ENCODE measurements around the gene TTC39B.

The TTC39B gene

GRCh38 chr9:15146268-15146700, 160.7 kb downstream of the TTC39B start:
- Histone ChIP-seq H3K9me3 (ENCODE audit: control insufficient read depth, insufficient read depth, low read length) (no peaks in the 10 kb centered on the region), H3K9ac (ENCODE audit: low read depth, low read length) (no peak overlapping the region)

GRCh38 chr9:15144622-15145061, 162.4 kb downstream of the TTC39B start:
- Histone ChIP-seq H3K4me1 (ENCODE audit: insufficient read depth, low read length) (0 out of 2 replicates have a peak, but pooled peaks cover 5% of the 10 kb centered on the region), H3K36me3 (ENCODE audit: insufficient read depth, low read length) (no peaks in the 10 kb centered on the region), H3K9me3 (ENCODE audit: control insufficient read depth, insufficient read depth, low read length) (no peaks in the 10 kb centered on the region), H3K9ac (ENCODE audit: low read depth, low read length) (no peak overlapping the region)

More at GRCh38 chr9:15146268-15146700, 160.7 kb downstream of the TTC39B start:
- 0 out of 2 replicates have a peak, but pooled peaks cover 5% of the 10 kb centered on the region for H3K4me1 ChIP-seq (ENCODE audit: insufficient read depth, low read length)
- no peaks in the 10 kb centered on the region for H3K36me3 ChIP-seq (ENCODE audit: insufficient read depth, low read length)

GRCh38 chr9:15142878-15143534, 164.0 kb downstream of the TTC39B start:
- 0 out of 2 replicates have a peak, but pooled peaks cover 6% of the 10 kb centered on the region for H3K4me1 ChIP-seq (ENCODE audit: insufficient read depth, low read length)
- no peaks in the 10 kb centered on the region for H3K36me3 ChIP-seq (ENCODE audit: insufficient read depth, low read length)
- no peak overlapping the region for H3K9ac ChIP-seq (ENCODE audit: low read depth, low read length)
- H3K9me3 ChIP-seq (ENCODE audit: control insufficient read depth, insufficient read depth, low read length), result no peaks in the 10 kb centered on the region

- Histone ChIP-seq H3K36me3 (ENCODE audit: insufficient read depth, low read length) (no peaks in the 10 kb centered on the region), H3K9ac (ENCODE audit: low read depth, low read length) (no peak overlapping the region), H3K9me3 (ENCODE audit: control insufficient read depth, insufficient read depth, low read length) (no peaks in the 10 kb centered on the region), H3K4me1 (ENCODE audit: insufficient read depth, low read length) (0 out of 2 replicates have a peak, but pooled peaks cover 6% of the 10 kb centered on the region)
Measured at GRCh38 chr9:15140051-15140450, 167.0 kb downstream of the TTC39B start.

- H3K9ac ChIP-seq (ENCODE audit: low read depth, low read length), result no peak overlapping the region
Measured at GRCh38 chr9:15139469-15139868, 167.5 kb downstream of the TTC39B start.

GRCh38 chr9:15138357-15138686, 168.7 kb downstream of the TTC39B start:
- 0 out of 2 replicates have a peak, but pooled peaks cover 6% of the 10 kb centered on the region for H3K4me1 ChIP-seq (ENCODE audit: insufficient read depth, low read length)
- no peaks in the 10 kb centered on the region for H3K9me3 ChIP-seq (ENCODE audit: control insufficient read depth, insufficient read depth, low read length)
- no peaks in the 10 kb centered on the region for H3K36me3 ChIP-seq (ENCODE audit: insufficient read depth, low read length)
- no peak overlapping the region for H3K9ac ChIP-seq (ENCODE audit: low read depth, low read length)

More at GRCh38 chr9:15139469-15139868, 167.5 kb downstream of the TTC39B start:
- H3K4me1 ChIP-seq (ENCODE audit: insufficient read depth, low read length), result 0 out of 2 replicates have a peak, but pooled peaks cover 6% of the 10 kb centered on the region
- H3K9me3 ChIP-seq (ENCODE audit: control insufficient read depth, insufficient read depth, low read length), result no peaks in the 10 kb centered on the region
- H3K36me3 ChIP-seq (ENCODE audit: insufficient read depth, low read length), result no peaks in the 10 kb centered on the region

GRCh38 chr9:15137658-15138356, 169.2 kb downstream of the TTC39B start:
- no peak overlapping the region for H3K9ac ChIP-seq (ENCODE audit: low read depth, low read length)
- H3K4me1 ChIP-seq (ENCODE audit: insufficient read depth, low read length), result 0 out of 2 replicates have a peak, but pooled peaks cover 6% of the 10 kb centered on the region
- no peaks in the 10 kb centered on the region for H3K9me3 ChIP-seq (ENCODE audit: control insufficient read depth, insufficient read depth, low read length)
- H3K36me3 ChIP-seq (ENCODE audit: insufficient read depth, low read length), result no peaks in the 10 kb centered on the region

GRCh38 chr9:15137089-15137488, 169.9 kb downstream of the TTC39B start:
- Histone ChIP-seq H3K9ac (ENCODE audit: low read depth, low read length) (no peak overlapping the region), H3K9me3 (ENCODE audit: control insufficient read depth, insufficient read depth, low read length) (no peaks in the 10 kb centered on the region), H3K36me3 (ENCODE audit: insufficient read depth, low read length) (no peaks in the 10 kb centered on the region), H3K4me1 (ENCODE audit: insufficient read depth, low read length) (0 out of 2 replicates have a peak, but pooled peaks cover 6% of the 10 kb centered on the region)

GRCh38 chr9:15136646-15137045, 170.4 kb downstream of the TTC39B start:
- no peak overlapping the region for H3K9ac ChIP-seq (ENCODE audit: low read depth, low read length)
- no peaks in the 10 kb centered on the region for H3K36me3 ChIP-seq (ENCODE audit: insufficient read depth, low read length)
- H3K9me3 ChIP-seq (ENCODE audit: control insufficient read depth, insufficient read depth, low read length), result no peaks in the 10 kb centered on the region
- 0 out of 2 replicates have a peak, but pooled peaks cover 6% of the 10 kb centered on the region for H3K4me1 ChIP-seq (ENCODE audit: insufficient read depth, low read length)

- H3K9me3 ChIP-seq (ENCODE audit: control insufficient read depth, insufficient read depth, low read length), result no peaks in the 10 kb centered on the region
- H3K4me1 ChIP-seq (ENCODE audit: insufficient read depth, low read length), result 0 out of 2 replicates have a peak, but pooled peaks cover 6% of the 10 kb centered on the region
- H3K9ac ChIP-seq (ENCODE audit: low read depth, low read length), result peak overlapping the region; percentile 4; the same call in 1 of the 2 replicates
- no peaks in the 10 kb centered on the region for H3K36me3 ChIP-seq (ENCODE audit: insufficient read depth, low read length)
Measured at GRCh38 chr9:15135164-15135792, 171.7 kb downstream of the TTC39B start.

GRCh38 chr9:15133488-15133887, 173.5 kb downstream of the TTC39B start:
- 0 out of 2 replicates have a peak, but pooled peaks cover 6% of the 10 kb centered on the region for H3K4me1 ChIP-seq (ENCODE audit: insufficient read depth, low read length)
- no peak overlapping the region for H3K9ac ChIP-seq (ENCODE audit: low read depth, low read length)
- no peaks in the 10 kb centered on the region for H3K36me3 ChIP-seq (ENCODE audit: insufficient read depth, low read length)
- H3K9me3 ChIP-seq (ENCODE audit: control insufficient read depth, insufficient read depth, low read length), result no peaks in the 10 kb centered on the region

- H3K9ac ChIP-seq (ENCODE audit: low read depth, low read length), result no peak overlapping the region
- H3K4me1 ChIP-seq (ENCODE audit: insufficient read depth, low read length), result no peaks in the 10 kb centered on the region
- no peaks in the 10 kb centered on the region for H3K9me3 ChIP-seq (ENCODE audit: control insufficient read depth, insufficient read depth, low read length)
- no peaks in the 10 kb centered on the region for H3K36me3 ChIP-seq (ENCODE audit: insufficient read depth, low read length)
Measured at GRCh38 chr9:15132091-15132490, 174.9 kb downstream of the TTC39B start.

GRCh38 chr9:15131094-15131493, 175.9 kb downstream of the TTC39B start:
- no peak overlapping the region for H3K9ac ChIP-seq (ENCODE audit: low read depth, low read length)
- no peaks in the 10 kb centered on the region for H3K9me3 ChIP-seq (ENCODE audit: control insufficient read depth, insufficient read depth, low read length)
- H3K4me1 ChIP-seq (ENCODE audit: insufficient read depth, low read length), result no peaks in the 10 kb centered on the region
- no peaks in the 10 kb centered on the region for H3K36me3 ChIP-seq (ENCODE audit: insufficient read depth, low read length)

- Histone ChIP-seq H3K9ac (ENCODE audit: low read depth, low read length) (no peak overlapping the region), H3K9me3 (ENCODE audit: control insufficient read depth, insufficient read depth, low read length) (no peaks in the 10 kb centered on the region), H3K36me3 (ENCODE audit: insufficient read depth, low read length) (no peaks in the 10 kb centered on the region), H3K4me1 (ENCODE audit: insufficient read depth, low read length) (no peaks in the 10 kb centered on the region)
Measured at GRCh38 chr9:15127831-15128230, 179.2 kb downstream of the TTC39B start.

Measured in ES-I3 (cell line).